Mesendoderm (in vitro differentiated cells): ENCODE data around the gene C1QC.

Experiments
- DNase-seq: peaks from one replicate; pipeline ENCODE4 v3.0.0; 2013
- H2AK5ac ChIP-seq: 2 replicates; pipeline ENCODE4 v1.6.1; 2013; ENCODE audit warnings: low read length, inconsistent platforms
- H2BK120ac ChIP-seq: 2 replicates; pipeline ENCODE4 v1.6.1; 2013; ENCODE audit warnings: low read depth, mild to moderate bottlenecking, low read length, moderate library complexity, mixed read lengths
- H2BK15ac ChIP-seq: replicated peaks from 2 replicates; pipeline ENCODE4 v1.6.1; 2013; ENCODE audit warnings: low read depth, mild to moderate bottlenecking, moderate library complexity
- H2BK5ac ChIP-seq: 2 replicates; pipeline ENCODE4 v1.6.1; 2013; ENCODE audit warnings: low read length, inconsistent platforms
- H3K18ac ChIP-seq: 2 replicates; pipeline ENCODE4 v1.6.1; 2013; ENCODE audit warnings: mild to moderate bottlenecking, low read length, mixed read lengths
- H3K23ac ChIP-seq: one replicate; pipeline ENCODE4 v1.6.1; 2013; ENCODE audit warnings: low read length
- H3K27ac ChIP-seq: 2 replicates; pipeline ENCODE4 v1.5.1; 2013; ENCODE audit warnings: low read depth, mild to moderate bottlenecking, inconsistent platforms, low read length, moderate library complexity
- H3K27me3 ChIP-seq: 2 replicates; pipeline ENCODE4 v1.6.1; 2013; ENCODE audit warnings: low read length, control low read depth, mild to moderate bottlenecking, inconsistent platforms; ENCODE audit not compliant: insufficient read depth, poor library complexity
- H3K36me3 ChIP-seq: 2 replicates; pipeline ENCODE4 v1.6.1; 2013; ENCODE audit warnings: low read length, inconsistent platforms; ENCODE audit not compliant: control insufficient read depth, insufficient read depth
- H3K4ac ChIP-seq: one replicate; pipeline ENCODE4 v1.6.1; 2013; ENCODE audit warnings: low read depth, mild to moderate bottlenecking, low read length, moderate library complexity
- H3K4me1 ChIP-seq: 2 replicates; pipeline ENCODE4 v1.6.1; 2013; ENCODE audit warnings: low read depth, low read length, inconsistent platforms; ENCODE audit not compliant: control insufficient read depth
- H3K4me2 ChIP-seq: 2 replicates; pipeline ENCODE4 v1.6.1; 2013; ENCODE audit warnings: low read length
- H3K4me3 ChIP-seq: 2 replicates; pipeline ENCODE4 v1.5.1; 2013; ENCODE audit warnings: mild to moderate bottlenecking, low read length
- H3K56ac ChIP-seq: one replicate; pipeline ENCODE4 v1.6.1; 2013; ENCODE audit warnings: low read length
- H3K79me1 ChIP-seq: 2 replicates; pipeline ENCODE4 v1.6.1; 2013; ENCODE audit warnings: low read length, inconsistent platforms
- H3K79me2 ChIP-seq: 2 replicates; pipeline ENCODE4 v1.6.1; 2013; ENCODE audit warnings: mild to moderate bottlenecking, low read length; ENCODE audit not compliant: control insufficient read depth, insufficient read depth
- H3K9ac ChIP-seq: 2 replicates; pipeline ENCODE4 v1.6.1; 2013; ENCODE audit warnings: low read length, inconsistent platforms
- H4K5ac ChIP-seq: one replicate; pipeline ENCODE4 v1.6.1; 2013; ENCODE audit warnings: low read length
- H4K8ac ChIP-seq: one replicate; pipeline ENCODE4 v1.6.1; 2013; ENCODE audit warnings: low read depth, mild to moderate bottlenecking, control low read depth, low read length, moderate library complexity
- WGBS: extraction: QIAGEN DNeasy Blood & Tissue Kit; methylation state at CpG from one replicate; pipeline ENCODE4 v1.1.7; 2013; ENCODE audit warnings: low lambda C conversion rate, missing lambda C conversion rate; ENCODE audit not compliant: insufficient coverage; ENCODE audit errors: extremely low coverage; 5-methylcytosine and 5-hydroxymethylcytosine counted together

The C1QC gene

DNA sequence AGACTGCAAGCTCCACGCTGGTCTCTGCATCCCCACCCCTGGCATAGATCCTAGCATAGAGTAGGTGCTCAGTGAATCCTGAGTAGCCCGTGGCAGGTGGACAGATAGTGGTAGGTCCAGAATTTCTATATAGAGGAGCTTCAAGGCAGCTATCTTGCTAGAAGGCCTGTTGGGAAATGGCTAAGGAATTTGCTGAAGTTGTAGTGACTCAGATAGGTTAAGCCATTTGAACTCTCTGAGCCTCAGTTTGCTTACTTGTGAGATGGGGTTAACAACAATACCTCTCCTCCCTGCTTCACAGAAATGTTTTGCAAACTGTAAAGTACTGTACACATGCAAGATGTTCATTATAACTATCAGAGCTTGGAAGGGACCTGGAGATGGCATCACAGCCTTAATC lies 43.8 kb downstream of the C1QC start:
- Histone ChIP-seq H3K4me1 (no peaks in the 10 kb centered on the region), H2BK5ac (no peak overlapping the region), H4K5ac (no peak overlapping the region), H2AK5ac (no peak overlapping the region), H3K4me3 (no peak overlapping the region), H2BK120ac (no peak overlapping the region), H3K79me2 (no peaks in the 10 kb centered on the region), H3K56ac (no peak overlapping the region), H3K23ac (no peak overlapping the region), H3K4me2 (no peak overlapping the region), H2BK15ac (no peak overlapping the region), H3K79me1 (no peaks in the 10 kb centered on the region), H3K36me3 (no peaks in the 10 kb centered on the region), H4K8ac (no peak overlapping the region), H3K27me3 (no peaks in the 10 kb centered on the region), H3K4ac (no peak overlapping the region), H3K9ac (no peak overlapping the region), H3K18ac (no peak overlapping the region), H3K27ac (no peak overlapping the region)
- no peak for DNase-seq
- WGBS = no CpG with 5 or more reads among the region's 2 CpGs

DNA sequence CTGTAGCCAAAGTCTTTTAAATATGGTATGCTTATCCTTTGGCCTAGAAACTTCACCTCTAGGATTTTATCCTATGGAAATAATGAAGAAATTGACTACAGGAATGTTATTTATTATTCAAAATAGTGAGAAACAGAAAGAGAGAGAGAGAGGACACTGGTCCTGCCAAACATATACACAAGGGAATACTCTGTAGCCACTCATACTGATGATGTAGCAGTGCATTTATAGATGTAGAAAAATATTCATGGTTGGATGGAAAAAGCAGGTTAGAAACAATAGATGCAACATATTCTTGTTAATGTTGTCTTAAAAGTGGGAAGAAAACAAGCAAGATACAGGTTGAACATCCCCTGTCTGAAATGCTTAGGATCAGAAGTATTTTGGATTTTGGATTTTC lies 45.0 kb downstream of the C1QC start:
- no peak overlapping the region for H3K4me3 ChIP-seq
- no peak overlapping the region for H3K9ac ChIP-seq
- no peak for DNase-seq
- H2BK5ac ChIP-seq = no peak overlapping the region
- H4K5ac ChIP-seq = no peak overlapping the region
- H3K23ac ChIP-seq = no peak overlapping the region
- H3K79me2 ChIP-seq = no peaks in the 10 kb centered on the region
- no peak overlapping the region for H3K4ac ChIP-seq
- H3K27ac ChIP-seq = no peak overlapping the region
- H3K4me1 ChIP-seq = no peaks in the 10 kb centered on the region
- no peaks in the 10 kb centered on the region for H3K79me1 ChIP-seq
- no peak overlapping the region for H2AK5ac ChIP-seq
- H2BK15ac ChIP-seq = no peak overlapping the region
- no peak overlapping the region for H3K18ac ChIP-seq
- H3K4me2 ChIP-seq = no peak overlapping the region
- H3K27me3 ChIP-seq = no peaks in the 10 kb centered on the region
- no peak overlapping the region for H2BK120ac ChIP-seq
- H4K8ac ChIP-seq = no peak overlapping the region
- no peaks in the 10 kb centered on the region for H3K36me3 ChIP-seq
- no peak overlapping the region for H3K56ac ChIP-seq

DNA sequence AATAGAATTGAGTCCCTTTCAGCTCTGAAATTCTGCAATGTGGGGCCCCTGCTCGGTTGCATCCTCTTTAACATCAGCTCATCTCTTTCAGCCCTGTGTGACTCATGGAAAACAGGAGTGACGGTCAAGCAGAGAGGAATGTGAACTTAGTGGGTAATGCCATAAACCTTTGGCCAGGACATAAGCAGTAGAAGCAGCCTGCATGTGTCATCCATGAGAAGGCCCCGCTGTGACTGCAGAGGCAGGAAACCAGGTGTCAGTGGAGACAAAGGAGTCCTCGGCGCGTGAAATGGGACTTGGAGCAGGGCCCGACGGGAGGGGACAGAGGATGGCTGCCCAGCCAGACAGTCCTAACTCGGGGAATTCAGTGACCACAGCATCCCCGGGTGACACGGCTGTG lies 46.1 kb downstream of the C1QC start:
- Histone ChIP-seq H3K18ac (no peak overlapping the region), H3K79me2 (no peaks in the 10 kb centered on the region), H3K36me3 (no peaks in the 10 kb centered on the region), H3K27me3 (no peaks in the 10 kb centered on the region), H2BK15ac (no peak overlapping the region), H3K23ac (no peak overlapping the region), H4K5ac (no peak overlapping the region), H2BK5ac (no peak overlapping the region), H4K8ac (no peak overlapping the region), H3K9ac (no peak overlapping the region), H2BK120ac (no peak overlapping the region), H2AK5ac (no peak overlapping the region), H3K4ac (no peak overlapping the region), H3K4me2 (no peak overlapping the region), H3K79me1 (no peaks in the 10 kb centered on the region), H3K4me3 (no peak overlapping the region), H3K56ac (no peak overlapping the region), H3K27ac (no peak overlapping the region), H3K4me1 (no peaks in the 10 kb centered on the region)
- WGBS = no CpG with 5 or more reads among the region's 11 CpGs
- DNase-seq = peak; percentile 73

DNA sequence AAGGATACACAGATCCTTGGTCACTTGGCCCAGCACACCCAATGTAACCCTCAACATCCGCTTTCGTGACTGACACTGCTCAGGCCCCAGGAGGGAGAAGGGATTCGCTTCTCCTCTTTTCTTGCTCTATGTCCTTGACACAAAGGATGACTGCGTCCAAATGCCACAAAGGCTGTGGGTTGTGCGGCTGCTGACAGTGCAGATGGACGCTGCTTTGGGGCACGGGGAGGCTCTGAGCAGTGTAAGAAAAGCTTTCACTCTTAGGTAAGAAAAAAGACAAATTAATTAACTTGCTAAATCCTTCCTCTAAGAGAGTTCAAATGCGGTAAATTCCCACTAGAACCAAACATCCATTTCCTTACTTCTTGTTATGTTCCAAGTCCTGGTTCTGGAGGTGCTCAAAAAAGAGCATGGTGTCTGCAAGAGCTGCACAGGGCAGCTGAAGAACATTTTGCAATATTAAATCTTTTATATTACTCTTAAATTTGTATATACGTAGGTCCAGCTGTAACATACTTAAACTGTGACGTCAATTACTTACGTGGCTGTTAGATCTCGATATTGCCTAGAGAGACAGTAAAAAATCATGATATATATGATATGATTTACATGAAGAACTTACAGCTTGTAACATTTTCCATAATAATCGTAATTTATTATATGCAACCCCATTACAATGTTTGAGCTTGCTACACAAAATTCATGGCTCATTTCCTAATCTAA lies 47.8 kb downstream of the C1QC start:
- Histone ChIP-seq H3K4ac (no peak overlapping the region), H2AK5ac (no peak overlapping the region), H2BK120ac (no peak overlapping the region), H3K4me1 (no peaks in the 10 kb centered on the region), H3K36me3 (no peaks in the 10 kb centered on the region), H3K4me2 (no peak overlapping the region), H3K79me1 (no peaks in the 10 kb centered on the region), H2BK15ac (no peak overlapping the region), H3K9ac (no peak overlapping the region), H3K27ac (no peak overlapping the region), H3K18ac (no peak overlapping the region), H2BK5ac (no peak overlapping the region), H3K4me3 (no peak overlapping the region), H4K5ac (no peak overlapping the region), H4K8ac (no peak overlapping the region), H3K79me2 (no peaks in the 10 kb centered on the region), H3K56ac (no peak overlapping the region), H3K23ac (no peak overlapping the region), H3K27me3 (no peaks in the 10 kb centered on the region)
- DNase-seq = no peak
- no CpG with 5 or more reads among the region's 13 CpGs for WGBS

DNA sequence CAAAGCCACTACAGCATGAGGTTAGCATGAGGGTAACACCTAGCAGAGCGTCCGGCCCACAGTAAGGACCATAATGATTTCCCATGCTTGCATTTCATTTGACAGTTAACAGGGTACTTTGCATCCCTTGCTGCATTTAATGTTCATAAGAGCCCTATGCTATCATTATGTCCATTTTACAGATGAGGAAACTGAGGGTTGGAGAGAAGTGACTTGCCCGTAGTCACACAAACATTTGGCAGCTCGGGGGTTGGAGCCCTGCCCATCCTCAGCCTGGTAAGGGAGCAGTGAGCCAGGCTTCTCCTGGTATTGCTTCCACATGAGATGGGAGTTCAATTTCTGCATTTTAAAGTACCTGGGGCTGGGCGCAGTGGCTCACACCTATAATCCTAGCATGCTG lies 50.7 kb downstream of the C1QC start:
- Histone ChIP-seq H2BK120ac (no peak overlapping the region), H2BK5ac (no peak overlapping the region), H3K4me2 (no peak overlapping the region), H3K4me1 (no peaks in the 10 kb centered on the region), H3K27me3 (no peaks in the 10 kb centered on the region), H2AK5ac (no peak overlapping the region), H3K79me2 (no peaks in the 10 kb centered on the region), H4K5ac (no peak overlapping the region), H3K18ac (no peak overlapping the region), H2BK15ac (no peak overlapping the region), H3K9ac (no peak overlapping the region), H3K4ac (no peak overlapping the region), H3K79me1 (no peaks in the 10 kb centered on the region), H3K36me3 (no peaks in the 10 kb centered on the region), H3K56ac (no peak overlapping the region), H3K23ac (no peak overlapping the region), H3K27ac (no peak overlapping the region), H3K4me3 (no peak overlapping the region), H4K8ac (no peak overlapping the region)
- no peak for DNase-seq
- no CpG with 5 or more reads among the region's 5 CpGs for WGBS

DNA sequence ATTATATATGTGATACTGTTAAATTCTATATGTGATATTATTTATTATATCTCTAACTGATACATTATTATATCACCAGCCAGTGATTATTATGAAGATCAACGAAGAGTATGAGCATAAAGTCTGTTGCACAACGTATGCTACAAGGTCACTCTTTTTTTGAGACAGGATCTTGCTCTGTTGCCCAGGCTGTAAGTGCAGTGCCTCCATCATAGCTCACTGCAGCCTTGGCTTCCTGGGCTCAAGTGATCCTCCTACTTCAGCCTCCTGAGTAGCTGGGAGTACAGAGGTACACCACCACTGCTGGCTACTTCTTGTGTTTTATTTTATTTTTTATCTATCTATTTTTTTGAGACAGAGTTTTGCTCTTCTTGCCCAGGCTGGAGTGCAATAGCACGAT lies 53.2 kb downstream of the C1QC start:
- no CpG with 5 or more reads among the region's 3 CpGs for WGBS
- H2BK15ac ChIP-seq = no peak overlapping the region

More for the DNA sequence above, 53.2 kb downstream of the C1QC start:
- H2BK5ac ChIP-seq = no peak overlapping the region
- H4K8ac ChIP-seq = no peak overlapping the region
- H3K79me1 ChIP-seq = no peaks in the 10 kb centered on the region
- no peak overlapping the region for H2BK120ac ChIP-seq
- H4K5ac ChIP-seq = no peak overlapping the region
- H3K4me2 ChIP-seq = no peak overlapping the region
- no peak overlapping the region for H2AK5ac ChIP-seq
- DNase-seq = no peak
- no peaks in the 10 kb centered on the region for H3K36me3 ChIP-seq
- no peak overlapping the region for H3K56ac ChIP-seq
- H3K4me1 ChIP-seq = no peaks in the 10 kb centered on the region
- no peak overlapping the region for H3K23ac ChIP-seq
- H3K27me3 ChIP-seq = no peaks in the 10 kb centered on the region
- H3K79me2 ChIP-seq = no peaks in the 10 kb centered on the region
- no peak overlapping the region for H3K4ac ChIP-seq
- no peak overlapping the region for H3K27ac ChIP-seq
- H3K4me3 ChIP-seq = no peak overlapping the region
- no peak overlapping the region for H3K18ac ChIP-seq
- no peak overlapping the region for H3K9ac ChIP-seq
